Thymus (tissue), 14 donors: ENCODE results near the gene AMIGO3. TPM values are rescaled to one million over a fixed set of nuclear protein-coding genes. Genes with fewer than 3 reads are reported as not detected.

ENCODE experiments used
- DNase-seq, 9 donors: peaks; one replicate each; pipeline ENCODE4 v3.0.0-alpha.2; 2013; ENCODE audit warnings: low spot score in 9 of 9, low read depth in 6 of 9, missing footprints in 1 of 9
- H3K27ac ChIP-seq, 2 donors: one replicate each; pipeline ENCODE4 v1.5.1; 2013; ENCODE audit warnings: control low read depth in 1 of 2, low read depth in 1 of 2, low read length in 1 of 2, mild to moderate bottlenecking in 1 of 2, moderate library complexity in 1 of 2
- H3K27me3 ChIP-seq, 2 donors: one replicate each; pipeline ENCODE4 v1.5.1; 2013; ENCODE audit warnings: low read length in 1 of 2; ENCODE audit not compliant: control insufficient read depth in 2 of 2, insufficient read depth in 1 of 2
- H3K36me3 ChIP-seq, 2 donors: one replicate each; pipeline ENCODE4 v1.5.1; 2013; ENCODE audit warnings: low read length in 1 of 2, mild to moderate bottlenecking in 1 of 2, moderate library complexity in 1 of 2; ENCODE audit not compliant: control insufficient read depth in 2 of 2, insufficient read depth in 2 of 2
- H3K4me1 ChIP-seq, 2 donors: one replicate each; pipeline ENCODE4 v1.5.1; 2013; ENCODE audit warnings: low read length in 2 of 2; ENCODE audit not compliant: control insufficient read depth in 2 of 2, insufficient read depth in 2 of 2
- H3K4me3 ChIP-seq, 2 donors: one replicate each; pipeline ENCODE4 v1.5.1; 2013; ENCODE audit warnings: low read length in 2 of 2, control low read depth in 1 of 2, mild to moderate bottlenecking in 1 of 2
- H3K9me3 ChIP-seq, 2 donors: one replicate each; pipeline ENCODE4 v1.5.1; 2013; ENCODE audit warnings: low read length in 1 of 2, mild to moderate bottlenecking in 1 of 2; ENCODE audit not compliant: control insufficient read depth in 2 of 2, insufficient read depth in 1 of 2
- WGBS: extraction: QIAGEN DNeasy Blood & Tissue Kit; methylation state at CpG from one replicate; pipeline ENCODE4 v1.1.7; 2013; 5-methylcytosine and 5-hydroxymethylcytosine counted together
- long read RNA-seq, 10 donors: transcript quantifications; one replicate each; lab custom pipeline, GENCODE V29; 2026
- polyA plus RNA-seq: library from polyadenylated mRNA; stranded (reverse); fragments of 200-250 nt; gene quantifications from one replicate; pipeline ENCODE4 v1.2.3, GENCODE V29; 2013
- total RNA-seq: library from RNA; stranded (reverse); fragments of 120-200 nt; gene quantifications from one replicate; pipeline ENCODE4 v1.2.4, GENCODE V29; 2013
- donor health status: healthy.

The AMIGO3 gene
- 0.19 TPM for total RNA-seq
- 2.0 TPM for polyA plus RNA-seq
- long read RNA-seq, donor 1 = 0 reads
- long read RNA-seq, donor 2, transcript AMIGO3-201 (1 exons, 2,862 nt) = major isoform, 18 of 18 reads
- long read RNA-seq, donor 2, partial matches to known transcripts = 0 of 18 reads
- long read RNA-seq, donor 2, other reads (novel, unspliced or antisense) = 0 of 18 reads
- long read RNA-seq, donor 3, partial matches to known transcripts = 0 of 4 reads
- long read RNA-seq, donor 3, other reads (novel, unspliced or antisense) = 0 of 4 reads
- long read RNA-seq, donor 4, partial matches to known transcripts = 0 of 4 reads
- long read RNA-seq, donor 4, other reads (novel, unspliced or antisense) = 0 of 4 reads
- long read RNA-seq, donor 5, transcript AMIGO3-201 (1 exons, 2,862 nt) = major isoform, 9 of 9 reads
- long read RNA-seq, donor 5, partial matches to known transcripts = 0 of 9 reads
- long read RNA-seq, donor 5, other reads (novel, unspliced or antisense) = 0 of 9 reads
- long read RNA-seq, donor 6, partial matches to known transcripts = 0 of 4 reads
- long read RNA-seq, donor 6, other reads (novel, unspliced or antisense) = 0 of 4 reads
- long read RNA-seq, donor 7, partial matches to known transcripts = 0 of 1 reads
- long read RNA-seq, donor 7, other reads (novel, unspliced or antisense) = 0 of 1 reads
- long read RNA-seq, donor 8, transcript AMIGO3-201 (1 exons, 2,862 nt) = major isoform, 6 of 6 reads
- long read RNA-seq, donor 8, partial matches to known transcripts = 0 of 6 reads
- long read RNA-seq, donor 8, other reads (novel, unspliced or antisense) = 0 of 6 reads
- long read RNA-seq, donor 9, partial matches to known transcripts = 0 of 3 reads
- long read RNA-seq, donor 9, other reads (novel, unspliced or antisense) = 0 of 3 reads
- long read RNA-seq, donor 10, transcript AMIGO3-201 (1 exons, 2,862 nt) = major isoform, 7 of 7 reads
- long read RNA-seq, donor 10, partial matches to known transcripts = 0 of 7 reads
- long read RNA-seq, donor 10, other reads (novel, unspliced or antisense) = 0 of 7 reads

GRCh38 chr3:49719214-49719884, at the start of gene AMIGO3:
Gene AMIGO3 (minus strand): TSS chr3:49719684. CDS start chr3:49719465, 219 bp downstream.
- Histone ChIP-seq H3K4me1 (peaks cover 13 to 34% of the 10 kb centered on the region in 2 donors), H3K36me3 (peaks cover 31 to 48% of the 10 kb centered on the region in 2 donors), H3K9me3 (no peaks in the 10 kb centered on the region), H3K27ac (peak within 1 kb of the TSS; percentile 89 to 90), H3K27me3 (peaks cover 0 to 6% of the 10 kb centered on the region in 2 donors), H3K4me3 (peak within 1 kb of the TSS; percentile 60 to 66)
- under 1% methylated on average over 50 of the region's 50 CpGs for WGBS
- DNase-seq = peak in 8 of 9 donors; percentile 69 to 93 (median 84)

- no peaks in the 10 kb centered on the region for H3K4me1 ChIP-seq
- peaks cover 0 to 6% of the 10 kb centered on the region in 2 donors for H3K36me3 ChIP-seq
- DNase-seq = no peak
- no peak overlapping the region for H3K4me3 ChIP-seq
- WGBS = 99% methylated on average over 4 of the region's 4 CpGs
- H3K27me3 ChIP-seq = no peaks in the 10 kb centered on the region
- H3K9me3 ChIP-seq = no peaks in the 10 kb centered on the region
- no peak overlapping the region for H3K27ac ChIP-seq
These were observed 44.5 kb upstream of the AMIGO3 start for GRCh38 chr3:49763981-49764380.

- Histone ChIP-seq H3K9me3 (no peaks in the 10 kb centered on the region), H3K36me3 (peaks cover 0 to 5% of the 10 kb centered on the region in 2 donors), H3K27me3 (no peaks in the 10 kb centered on the region), H3K4me1 (no peaks in the 10 kb centered on the region), H3K4me3 (no peak overlapping the region), H3K27ac (no peak overlapping the region)
- WGBS = 97% methylated on average over 3 of the region's 3 CpGs
- no peak for DNase-seq
These were observed 42.2 kb upstream of the AMIGO3 start for GRCh38 chr3:49761661-49762060.

GRCh38 chr3:49759226-49759625, 39.7 kb upstream of the AMIGO3 start:
- Histone ChIP-seq H3K4me3 (no peak overlapping the region), H3K27me3 (no peaks in the 10 kb centered on the region), H3K4me1 (no peaks in the 10 kb centered on the region), H3K9me3 (no peaks in the 10 kb centered on the region), H3K27ac (no peak overlapping the region), H3K36me3 (peaks cover 0 to 5% of the 10 kb centered on the region in 2 donors)
- no peak for DNase-seq
- 90% methylated on average over 1 of the region's 1 CpG for WGBS

GRCh38 chr3:49757197-49757596, 37.7 kb upstream of the AMIGO3 start:
- Histone ChIP-seq H3K36me3 (peaks cover 0 to 5% of the 10 kb centered on the region in 2 donors), H3K4me1 (no peaks in the 10 kb centered on the region), H3K27ac (no peak overlapping the region), H3K27me3 (no peaks in the 10 kb centered on the region), H3K4me3 (no peak overlapping the region), H3K9me3 (no peaks in the 10 kb centered on the region)
- 92% methylated on average over 2 of the region's 2 CpGs for WGBS
- DNase-seq = no peak

- 98% methylated on average over 1 of the region's 1 CpG for WGBS
- no peak overlapping the region for H3K27ac ChIP-seq
- no peaks in the 10 kb centered on the region for H3K9me3 ChIP-seq
- H3K4me1 ChIP-seq = no peaks in the 10 kb centered on the region
- no peak for DNase-seq
- H3K27me3 ChIP-seq = no peaks in the 10 kb centered on the region
- peaks cover 0 to 3% of the 10 kb centered on the region in 2 donors for H3K36me3 ChIP-seq
- H3K4me3 ChIP-seq = no peak overlapping the region
These were observed 36.6 kb upstream of the AMIGO3 start for GRCh38 chr3:49756036-49756435.

GRCh38 chr3:49754536-49754935, 35.1 kb upstream of the AMIGO3 start:
- no peak for DNase-seq

GRCh38 chr3:49751501-49751900, 32.0 kb upstream of the AMIGO3 start:
- no peaks in the 10 kb centered on the region for H3K4me1 ChIP-seq
- H3K27me3 ChIP-seq = no peaks in the 10 kb centered on the region
- no peak overlapping the region for H3K4me3 ChIP-seq
- peaks cover 18 to 26% of the 10 kb centered on the region in 2 donors for H3K36me3 ChIP-seq
- no peak overlapping the region for H3K27ac ChIP-seq
- WGBS = 98% methylated on average over 4 of the region's 4 CpGs
- no peaks in the 10 kb centered on the region for H3K9me3 ChIP-seq
- DNase-seq = no peak

More at GRCh38 chr3:49754536-49754935, 35.1 kb upstream of the AMIGO3 start:
- Histone ChIP-seq H3K9me3 (no peaks in the 10 kb centered on the region), H3K36me3 (peaks cover 4 to 9% of the 10 kb centered on the region in 2 donors), H3K27me3 (no peaks in the 10 kb centered on the region), H3K27ac (no peak overlapping the region), H3K4me1 (no peaks in the 10 kb centered on the region), H3K4me3 (no peak overlapping the region)
- 95% methylated on average over 1 of the region's 1 CpG for WGBS
